MM.1S (cell line): ENCODE results near the gene FOXL3.

Experiments used
- CTCF ChIP-seq: fragments of 300-600 bp; sonication (generic); IDR thresholded peaks from 2 replicates; pipeline ENCODE4 v1.5.1; 2016; ENCODE audit warnings: antibody characterized with exemption, low read length, mixed read lengths
- EZH2 ChIP-seq: fragments of 300-600 bp; sonication (generic); optimal IDR thresholded peaks from 2 replicates; pipeline ENCODE3; 2017; ENCODE audit warnings: low read depth, mild to moderate bottlenecking, antibody characterized with exemption, low read length, mixed read lengths

DNA sequence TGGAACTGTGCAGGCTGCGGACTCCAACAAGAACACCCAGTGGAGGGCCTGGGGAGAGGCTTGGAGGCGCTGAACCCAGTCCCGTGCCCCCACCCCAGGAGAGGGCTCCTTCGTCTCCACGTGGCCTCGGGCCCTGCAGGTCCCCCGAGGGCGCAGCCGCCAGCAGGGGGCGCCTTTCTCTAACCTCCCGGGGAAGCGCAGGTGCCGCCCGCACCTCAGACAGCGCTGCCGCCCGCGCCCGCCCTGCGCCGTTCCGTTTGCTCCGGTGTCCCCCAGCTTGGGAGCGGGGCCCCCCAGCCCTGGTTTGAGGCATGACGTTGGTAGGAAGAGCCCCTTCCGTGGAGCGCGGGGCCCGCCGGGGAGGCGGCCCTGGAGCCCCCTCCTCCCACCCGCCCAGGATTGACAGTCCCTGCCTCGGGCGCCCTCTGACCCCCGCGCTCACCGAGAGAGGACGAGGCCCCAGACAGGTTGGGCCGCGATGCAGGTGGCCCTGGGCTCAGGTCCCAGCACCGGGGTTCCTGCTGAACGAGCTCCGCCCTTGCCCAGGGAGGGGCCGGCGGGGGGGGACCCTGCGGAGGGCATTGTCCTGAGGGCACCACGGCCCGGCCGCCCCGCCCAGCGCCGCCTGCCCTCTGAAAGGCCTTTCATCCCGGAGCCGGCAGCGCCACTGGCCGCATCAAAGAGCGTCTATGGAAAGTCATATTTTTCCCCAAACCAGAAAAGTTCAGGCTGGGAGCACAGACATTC, 42.8 kb downstream of the FOXL3 start:
- TF ChIP-seq CTCF (no peak), EZH2 (no peak)
